ENCODE data around the gene LSM4. TPM values are rescaled to one million over a fixed set of nuclear protein-coding genes. Genes with fewer than 3 reads are reported as not detected.

LSM4 gene
- total and polyA plus RNA-seq, 10 of the 15 experiments (the other 5 are each of a cell fraction or from before 2014, with no cell fraction given): 12.6 to 652 (median 217) TPM

- TF ChIP-seq RELB (IDR thresholded peaks at IDR 0.05; ENCODE audit: low read depth): peak; percentile 62; the same call in 1 of the 2 replicates
- TF ChIP-seq, protein P1, sequence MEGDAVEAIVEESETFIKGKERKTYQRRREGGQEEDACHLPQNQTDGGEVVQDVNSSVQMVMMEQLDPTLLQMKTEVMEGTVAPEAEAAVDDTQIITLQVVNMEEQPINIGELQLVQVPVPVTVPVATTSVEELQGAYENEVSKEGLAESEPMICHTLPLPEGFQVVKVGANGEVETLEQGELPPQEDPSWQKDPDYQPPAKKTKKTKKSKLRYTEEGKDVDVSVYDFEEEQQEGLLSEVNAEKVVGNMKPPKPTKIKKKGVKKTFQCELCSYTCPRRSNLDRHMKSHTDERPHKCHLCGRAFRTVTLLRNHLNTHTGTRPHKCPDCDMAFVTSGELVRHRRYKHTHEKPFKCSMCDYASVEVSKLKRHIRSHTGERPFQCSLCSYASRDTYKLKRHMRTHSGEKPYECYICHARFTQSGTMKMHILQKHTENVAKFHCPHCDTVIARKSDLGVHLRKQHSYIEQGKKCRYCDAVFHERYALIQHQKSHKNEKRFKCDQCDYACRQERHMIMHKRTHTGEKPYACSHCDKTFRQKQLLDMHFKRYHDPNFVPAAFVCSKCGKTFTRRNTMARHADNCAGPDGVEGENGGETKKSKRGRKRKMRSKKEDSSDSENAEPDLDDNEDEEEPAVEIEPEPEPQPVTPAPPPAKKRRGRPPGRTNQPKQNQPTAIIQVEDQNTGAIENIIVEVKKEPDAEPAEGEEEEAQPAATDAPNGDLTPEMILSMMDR (IDR thresholded peaks at IDR 0.05 in 2 of 3, conservative IDR thresholded peaks at IDR 0.05 in 1 of 3; ENCODE audit: control insufficient read depth in 2 of 3, extremely low read depth in 1 of 3, insufficient read depth in 1 of 3, low read depth in 3 of 3, low read length in 3 of 3): no peak
- TF ChIP-seq ETV6 (conservative IDR thresholded peaks at IDR 0.05 in 1 of 2, IDR thresholded peaks at IDR 0.05 in 1 of 2; ENCODE audit: borderline replicate concordance in 1 of 2, low read depth in 1 of 2): no peak
- TF ChIP-seq KDM1A (IDR thresholded peaks at IDR 0.05; ENCODE audit: borderline replicate concordance): no peak
- peak; percentile 84 for TF ChIP-seq CREM (IDR thresholded peaks at IDR 0.05; ENCODE audit: low read depth)
- TF ChIP-seq E2F4 (IDR thresholded peaks at IDR 0.05; ENCODE audit: low read depth, low read length): no peak
- TF ChIP-seq SPI1 (IDR thresholded peaks at IDR 0.05; ENCODE audit: borderline replicate concordance, insufficient read depth, low read depth, low read length): no peak
- no peak for TF ChIP-seq POLR2A (IDR thresholded peaks at IDR 0.05; ENCODE audit: low read depth, low read length)
- TF ChIP-seq EGR1 (IDR thresholded peaks at IDR 0.05; ENCODE audit: borderline replicate concordance in 1 of 2, low read depth in 2 of 2, low read length in 2 of 2): peak; percentile 69 to 98
- peak; percentile 91; the same call in 1 of the 2 replicates for TF ChIP-seq CBFB (IDR thresholded peaks at IDR 0.05; ENCODE audit: low read depth)
- TF ChIP-seq ZNF274 (IDR thresholded peaks at IDR 0.05; ENCODE audit: insufficient read depth, insufficient read length): no peak
- TF ChIP-seq NFYB (IDR thresholded peaks at IDR 0.05; ENCODE audit: insufficient read depth, low read depth, low read length): no peak
- TF ChIP-seq FOS (IDR thresholded peaks at IDR 0.05; ENCODE audit: borderline replicate concordance, extremely low read depth, insufficient read length): no peak
- peak; percentile 86; the same call in 1 of the 2 replicates for TF ChIP-seq BACH1 (IDR thresholded peaks at IDR 0.05; ENCODE audit: borderline replicate concordance)
- TF ChIP-seq CHD1 (IDR thresholded peaks at IDR 0.05; ENCODE audit: low read depth, low read length): no peak
- TF ChIP-seq, protein P2, sequence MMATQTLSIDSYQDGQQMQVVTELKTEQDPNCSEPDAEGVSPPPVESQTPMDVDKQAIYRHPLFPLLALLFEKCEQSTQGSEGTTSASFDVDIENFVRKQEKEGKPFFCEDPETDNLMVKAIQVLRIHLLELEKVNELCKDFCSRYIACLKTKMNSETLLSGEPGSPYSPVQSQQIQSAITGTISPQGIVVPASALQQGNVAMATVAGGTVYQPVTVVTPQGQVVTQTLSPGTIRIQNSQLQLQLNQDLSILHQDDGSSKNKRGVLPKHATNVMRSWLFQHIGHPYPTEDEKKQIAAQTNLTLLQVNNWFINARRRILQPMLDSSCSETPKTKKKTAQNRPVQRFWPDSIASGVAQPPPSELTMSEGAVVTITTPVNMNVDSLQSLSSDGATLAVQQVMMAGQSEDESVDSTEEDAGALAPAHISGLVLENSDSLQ (IDR thresholded peaks at IDR 0.05): peak; percentile 49; the same call in 1 of the 2 replicates
- 0 out of 2 replicates have a peak, but pooled peaks have one; percentile 63 for TF ChIP-seq TARDBP (IDR thresholded peaks at IDR 0.05; ENCODE audit: borderline replicate concordance)
- TF ChIP-seq CHD2 (IDR thresholded peaks at IDR 0.05; ENCODE audit: borderline replicate concordance, low read depth, low read length): peak; percentile 79; the same call in 1 of the 2 replicates
- no peak for TF ChIP-seq CEBPZ (IDR thresholded peaks at IDR 0.05; ENCODE audit: low read depth, low read length)
Measured at GRCh38 chr19:18290302-18291018, 32.4 kb downstream of the LSM4 start (continued).
